H9 (cell line): ENCODE measurements around the gene EPHA3. TPM values are rescaled to one million over a fixed set of nuclear protein-coding genes. Genes with fewer than 3 reads are reported as not detected.

Experiments used
- DNase-seq: peaks from one replicate; pipeline ENCODE4 v3.0.0-alpha.2; 2017
- H2AFZ ChIP-seq: one replicate; pipeline ENCODE4 v1.6.1; 2013; ENCODE audit warnings: mild to moderate bottlenecking, low read length, control low read depth, moderate library complexity
- H2AK5ac ChIP-seq: 2 replicates; pipeline ENCODE4 v1.6.1; 2013; ENCODE audit warnings: low read length, control low read depth, mixed read lengths; ENCODE audit not compliant: insufficient read length
- H2BK120ac ChIP-seq: one replicate; pipeline ENCODE4 v1.6.1; 2013; ENCODE audit warnings: low read depth, mild to moderate bottlenecking, low read length, control low read depth, inconsistent platforms; ENCODE audit not compliant: poor library complexity, severe bottlenecking
- H2BK12ac ChIP-seq: 2 replicates; pipeline ENCODE4 v1.6.1; 2013; ENCODE audit warnings: low read length, control low read depth, mixed read lengths, low read depth; ENCODE audit not compliant: insufficient read length
- H2BK15ac ChIP-seq: 2 replicates; pipeline ENCODE4 v1.6.1; 2013; ENCODE audit warnings: low read depth, low read length, control low read depth
- H2BK20ac ChIP-seq: one replicate; pipeline ENCODE4 v1.6.1; 2013; ENCODE audit warnings: low read depth, mild to moderate bottlenecking, low read length, control low read depth, inconsistent platforms; ENCODE audit not compliant: poor library complexity, severe bottlenecking
- H2BK5ac ChIP-seq: 2 replicates; pipeline ENCODE4 v1.6.1; 2013; ENCODE audit warnings: low read length, control low read depth, mixed read lengths; ENCODE audit not compliant: insufficient read length
- H3K14ac ChIP-seq: 2 replicates; pipeline ENCODE4 v1.6.1; 2013; ENCODE audit warnings: low read length, control low read depth; ENCODE audit not compliant: insufficient read depth
- H3K18ac ChIP-seq: 2 replicates; pipeline ENCODE4 v1.6.1; 2013; ENCODE audit warnings: low read depth, mild to moderate bottlenecking, mixed read lengths, low read length, control low read depth; ENCODE audit not compliant: insufficient read length
- H3K23ac ChIP-seq: 2 replicates; pipeline ENCODE4 v1.6.1; 2013; ENCODE audit warnings: low read length, control low read depth, mixed read lengths, low read depth; ENCODE audit not compliant: insufficient read length
- H3K23me2 ChIP-seq: 2 replicates; pipeline ENCODE4 v1.6.1; 2013; ENCODE audit warnings: low read depth, mild to moderate bottlenecking, mixed read lengths, low read length, control low read depth; ENCODE audit not compliant: insufficient read length, poor library complexity, severe bottlenecking
- H3K27ac ChIP-seq: 2 replicates; pipeline ENCODE4 v1.5.1; 2013; ENCODE audit warnings: low read length, control low read depth, mixed read lengths, low read depth; ENCODE audit not compliant: insufficient read length
- H3K27me3 ChIP-seq: 2 replicates; pipeline ENCODE4 v1.6.1; 2013; ENCODE audit warnings: low read length, control low read depth, inconsistent platforms; ENCODE audit not compliant: insufficient read depth
- H3K4ac ChIP-seq: 2 replicates; pipeline ENCODE4 v1.6.1; 2013; ENCODE audit warnings: low read depth, mild to moderate bottlenecking, control low read depth, inconsistent platforms, low read length, moderate library complexity
- H3K4me1 ChIP-seq: 2 replicates; pipeline ENCODE4 v1.6.1; 2013; ENCODE audit warnings: low read length, control low read depth, inconsistent platforms; ENCODE audit not compliant: insufficient read depth
- H3K4me2 ChIP-seq: 2 replicates; pipeline ENCODE4 v1.6.1; 2013; ENCODE audit warnings: low read length, control low read depth, mixed read lengths; ENCODE audit not compliant: insufficient read length, insufficient read depth
- H3K56ac ChIP-seq: 2 replicates; pipeline ENCODE4 v1.6.1; 2013; ENCODE audit warnings: low read depth, mild to moderate bottlenecking, mixed read lengths, low read length, control low read depth; ENCODE audit not compliant: insufficient read length
- H3K79me1 ChIP-seq: 2 replicates; pipeline ENCODE4 v1.6.1; 2013; ENCODE audit warnings: low read depth, mild to moderate bottlenecking, moderate library complexity, low read length, control low read depth, inconsistent platforms; ENCODE audit not compliant: insufficient read depth, poor library complexity, severe bottlenecking
- H3K79me2 ChIP-seq: 2 replicates; pipeline ENCODE4 v1.6.1; 2013; ENCODE audit warnings: low read length, control low read depth, inconsistent platforms; ENCODE audit not compliant: insufficient read depth
- H3K9ac ChIP-seq: 2 replicates; pipeline ENCODE4 v1.6.1; 2013; ENCODE audit warnings: low read length, control low read depth, mixed read lengths; ENCODE audit not compliant: insufficient read length; ENCODE audit errors: extremely low read depth
- H3K9me3 ChIP-seq: one replicate; pipeline ENCODE4 v1.6.1; 2013; ENCODE audit warnings: low read depth, low read length, inconsistent platforms; ENCODE audit not compliant: control insufficient read depth
- H3T11ph ChIP-seq: one replicate; pipeline ENCODE4 v1.6.1; 2013; ENCODE audit warnings: mild to moderate bottlenecking, low read length, control low read depth, inconsistent platforms
- H4K20me1 ChIP-seq: one replicate; pipeline ENCODE4 v1.6.1; 2013; ENCODE audit not compliant: control insufficient read depth, insufficient read length, insufficient read depth
- H4K5ac ChIP-seq: 2 replicates; pipeline ENCODE4 v1.6.1; 2013; ENCODE audit warnings: low read depth, mild to moderate bottlenecking, mixed read lengths, low read length, control low read depth; ENCODE audit not compliant: insufficient read length
- H4K8ac ChIP-seq: replicated peaks from 2 replicates; pipeline ENCODE4 v1.6.1; 2013; ENCODE audit warnings: low read length, control low read depth, mixed read lengths, low read depth; ENCODE audit not compliant: insufficient read length
- H4K91ac ChIP-seq: 2 replicates; pipeline ENCODE4 v1.6.1; 2013; ENCODE audit warnings: low read depth, mild to moderate bottlenecking, moderate library complexity, mixed read lengths, low read length, control low read depth; ENCODE audit not compliant: insufficient read length
- H3K27ac Mint-ChIP-seq, 3 experiments: 2 replicates in 2 of 3; 3 replicates in 1 of 3; pipeline ENCODE4 v1.8.0; 2020 to 2021; ENCODE audit warnings: mixed read lengths in 3 of 3, mild to moderate bottlenecking in 1 of 3, moderate library complexity in 1 of 3
- H3K27me3 Mint-ChIP-seq: 2 replicates; pipeline ENCODE4 v1.8.0; 2021; ENCODE audit warnings: low read depth, mild to moderate bottlenecking, moderate library complexity, mixed read lengths
- H3K36me3 Mint-ChIP-seq, 3 experiments: 2 replicates in 2 of 3; 3 replicates in 1 of 3; pipeline ENCODE4 v1.8.0; 2020 to 2021; ENCODE audit warnings: low read depth in 3 of 3, mixed read lengths in 3 of 3; ENCODE audit not compliant: insufficient read depth in 1 of 3
- H3K4me1 Mint-ChIP-seq, 2 experiments: 2 replicates each; pipeline ENCODE4 v1.8.0; 2020; ENCODE audit warnings: mixed read lengths in 2 of 2
- H3K4me3 Mint-ChIP-seq, 2 experiments: 2 replicates in 1 of 2; 3 replicates in 1 of 2; pipeline ENCODE4 v1.8.0; 2020 to 2021; ENCODE audit warnings: mild to moderate bottlenecking in 2 of 2, mixed read lengths in 2 of 2, moderate library complexity in 1 of 2
- H3K9me3 Mint-ChIP-seq, 2 experiments: 2 replicates in 1 of 2; 3 replicates in 1 of 2; pipeline ENCODE4 v1.8.0; 2020; ENCODE audit warnings: mild to moderate bottlenecking in 2 of 2, mixed read lengths in 2 of 2, moderate library complexity in 1 of 2
- whole genome bisulfite sequencing: extraction: QIAGEN DNeasy Blood & Tissue Kit; methylation state at CpG from one replicate; pipeline ENCODE4 v1.1.7; 2013; ENCODE audit warnings: missing lambda C conversion rate, low lambda C conversion rate, mixed read lengths; ENCODE audit not compliant: insufficient read length; ENCODE audit errors: extremely low coverage; 5-methylcytosine and 5-hydroxymethylcytosine counted together
- total RNA-seq: library from RNA; stranded (reverse); gene quantifications from 2 replicates; pipeline ENCODE4 v1.2.1, GENCODE V29; 2021
- TF ChIP-seq, protein P1 (sequence below): fragments of 200-600 bp; sonication (generic); conservative IDR thresholded peaks from 3 replicates; pipeline ENCODE4 v1.8.0; 2021; ENCODE audit warnings: antibody characterized with exemption, mild to moderate bottlenecking

The EPHA3 gene
- total RNA-seq, 1 experiment from 2014 or later: 0.66 TPM

GRCh38 chr3:89182056-89182455 is 74.6 kb downstream of the EPHA3 start:
- no peak for DNase-seq
- no peak overlapping the region for H2BK15ac ChIP-seq
- H3K79me1 ChIP-seq: no peaks in the 10 kb centered on the region
- H2BK120ac ChIP-seq: no peak overlapping the region
- Mint-ChIP-seq H3K36me3 (no peaks in the 10 kb centered on the region), H3K27ac (no peak overlapping the region), H3K9me3 (no peaks in the 10 kb centered on the region), H3K27me3 (no peaks in the 10 kb centered on the region), H3K4me3 (no peak overlapping the region), H3K4me1 (peaks cover 28 to 47% of the 10 kb centered on the region in 2 experiments)
- no peak overlapping the region for H3K9ac ChIP-seq
- H2AFZ ChIP-seq: no peak overlapping the region
- H2BK12ac ChIP-seq: no peak overlapping the region
- H3K23me2 ChIP-seq: no peaks in the 10 kb centered on the region
- H3K79me2 ChIP-seq: no peaks in the 10 kb centered on the region
- no peak overlapping the region for H3T11ph ChIP-seq
- H3K27ac ChIP-seq: no peak overlapping the region
- no peak overlapping the region for H3K4ac ChIP-seq
- TF ChIP-seq, protein P1, sequence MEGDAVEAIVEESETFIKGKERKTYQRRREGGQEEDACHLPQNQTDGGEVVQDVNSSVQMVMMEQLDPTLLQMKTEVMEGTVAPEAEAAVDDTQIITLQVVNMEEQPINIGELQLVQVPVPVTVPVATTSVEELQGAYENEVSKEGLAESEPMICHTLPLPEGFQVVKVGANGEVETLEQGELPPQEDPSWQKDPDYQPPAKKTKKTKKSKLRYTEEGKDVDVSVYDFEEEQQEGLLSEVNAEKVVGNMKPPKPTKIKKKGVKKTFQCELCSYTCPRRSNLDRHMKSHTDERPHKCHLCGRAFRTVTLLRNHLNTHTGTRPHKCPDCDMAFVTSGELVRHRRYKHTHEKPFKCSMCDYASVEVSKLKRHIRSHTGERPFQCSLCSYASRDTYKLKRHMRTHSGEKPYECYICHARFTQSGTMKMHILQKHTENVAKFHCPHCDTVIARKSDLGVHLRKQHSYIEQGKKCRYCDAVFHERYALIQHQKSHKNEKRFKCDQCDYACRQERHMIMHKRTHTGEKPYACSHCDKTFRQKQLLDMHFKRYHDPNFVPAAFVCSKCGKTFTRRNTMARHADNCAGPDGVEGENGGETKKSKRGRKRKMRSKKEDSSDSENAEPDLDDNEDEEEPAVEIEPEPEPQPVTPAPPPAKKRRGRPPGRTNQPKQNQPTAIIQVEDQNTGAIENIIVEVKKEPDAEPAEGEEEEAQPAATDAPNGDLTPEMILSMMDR: no peak
- H3K27me3 ChIP-seq: no peaks in the 10 kb centered on the region
- H3K14ac ChIP-seq: no peak overlapping the region
- no peak overlapping the region for H2BK5ac ChIP-seq
- H3K4me1 ChIP-seq: no peaks in the 10 kb centered on the region
- no peaks in the 10 kb centered on the region for H3K9me3 ChIP-seq
- no peak overlapping the region for H2AK5ac ChIP-seq
- H3K18ac ChIP-seq: no peak overlapping the region
- no peak overlapping the region for H4K5ac ChIP-seq
- H4K91ac ChIP-seq: no peak overlapping the region
- no peak overlapping the region for H4K8ac ChIP-seq
- H3K23ac ChIP-seq: no peak overlapping the region
- H4K20me1 ChIP-seq: no peaks in the 10 kb centered on the region
- WGBS: no CpG with 5 or more reads among the region's 1 CpG
- H3K56ac ChIP-seq: no peak overlapping the region
- H3K4me2 ChIP-seq: no peak overlapping the region
- H2BK20ac ChIP-seq: no peak overlapping the region
